ENCODE results near the gene FBXO8. TPM values are rescaled to one million over a fixed set of nuclear protein-coding genes. Genes with fewer than 3 reads are reported as not detected.

Gene FBXO8
- total RNA-seq, 3 donors from 2014 or later (not counting 1 experiment from before 2014, with no cell fraction given), result 12.3 to 15.2 (median 14.8) TPM

DNA sequence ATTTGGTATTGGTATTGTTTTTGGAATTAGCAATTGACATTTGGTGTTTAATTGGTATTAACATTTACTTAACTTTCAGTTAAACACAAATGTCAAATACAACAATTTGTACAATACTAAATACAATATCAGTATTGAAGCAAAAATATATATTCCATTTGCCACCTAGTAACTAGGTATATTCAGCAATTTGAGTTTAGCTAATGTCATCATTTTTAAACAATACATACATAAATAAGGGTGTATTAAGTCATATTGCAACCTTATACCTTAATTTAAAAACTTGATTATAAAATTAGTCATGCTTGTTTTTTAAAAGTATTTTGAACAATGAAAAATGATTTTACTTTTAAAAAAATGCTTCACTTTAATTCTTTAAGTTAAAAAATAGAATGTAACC lies 53.3 kb downstream of the FBXO8 start:
- DNase-seq (no peak), ATAC-seq (no peak)
- no peaks in the 10 kb centered on the region for H3K36me3 Mint-ChIP-seq
- peaks cover 5 to 6% of the 10 kb centered on the region in 2 donors for H3K27me3 Mint-ChIP-seq (ENCODE audit: low read depth in 2 of 2)
- H3K9me3 Mint-ChIP-seq, result no peaks in the 10 kb centered on the region
- no peak overlapping the region for H3K27ac Mint-ChIP-seq
- intact Hi-C loops (cut with micrococcal nuclease), result no loop called here
- Histone ChIP-seq H3K4me1 (ENCODE audit: control insufficient read depth, insufficient read depth, low read length) (no peaks in the 10 kb centered on the region), H3K4me3 (ENCODE audit: low read length) (no peak overlapping the region), H3K9me3 (ENCODE audit: control insufficient read depth, insufficient read depth, low read length) (no peaks in the 10 kb centered on the region), H3K27me3 (ENCODE audit: control insufficient read depth, insufficient read depth, low read length) (no peaks in the 10 kb centered on the region), H3K27ac (ENCODE audit: low read length) (no peak overlapping the region), H3K36me3 (ENCODE audit: control insufficient read depth, insufficient read depth, low read length) (no peaks in the 10 kb centered on the region)
- TF ChIP-seq, protein P1, sequence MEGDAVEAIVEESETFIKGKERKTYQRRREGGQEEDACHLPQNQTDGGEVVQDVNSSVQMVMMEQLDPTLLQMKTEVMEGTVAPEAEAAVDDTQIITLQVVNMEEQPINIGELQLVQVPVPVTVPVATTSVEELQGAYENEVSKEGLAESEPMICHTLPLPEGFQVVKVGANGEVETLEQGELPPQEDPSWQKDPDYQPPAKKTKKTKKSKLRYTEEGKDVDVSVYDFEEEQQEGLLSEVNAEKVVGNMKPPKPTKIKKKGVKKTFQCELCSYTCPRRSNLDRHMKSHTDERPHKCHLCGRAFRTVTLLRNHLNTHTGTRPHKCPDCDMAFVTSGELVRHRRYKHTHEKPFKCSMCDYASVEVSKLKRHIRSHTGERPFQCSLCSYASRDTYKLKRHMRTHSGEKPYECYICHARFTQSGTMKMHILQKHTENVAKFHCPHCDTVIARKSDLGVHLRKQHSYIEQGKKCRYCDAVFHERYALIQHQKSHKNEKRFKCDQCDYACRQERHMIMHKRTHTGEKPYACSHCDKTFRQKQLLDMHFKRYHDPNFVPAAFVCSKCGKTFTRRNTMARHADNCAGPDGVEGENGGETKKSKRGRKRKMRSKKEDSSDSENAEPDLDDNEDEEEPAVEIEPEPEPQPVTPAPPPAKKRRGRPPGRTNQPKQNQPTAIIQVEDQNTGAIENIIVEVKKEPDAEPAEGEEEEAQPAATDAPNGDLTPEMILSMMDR (IDR thresholded peaks at IDR 0.05), result no peak
- no peak overlapping the region for H3K4me3 Mint-ChIP-seq
- H3K4me1 Mint-ChIP-seq, result no peaks in the 10 kb centered on the region

DNA sequence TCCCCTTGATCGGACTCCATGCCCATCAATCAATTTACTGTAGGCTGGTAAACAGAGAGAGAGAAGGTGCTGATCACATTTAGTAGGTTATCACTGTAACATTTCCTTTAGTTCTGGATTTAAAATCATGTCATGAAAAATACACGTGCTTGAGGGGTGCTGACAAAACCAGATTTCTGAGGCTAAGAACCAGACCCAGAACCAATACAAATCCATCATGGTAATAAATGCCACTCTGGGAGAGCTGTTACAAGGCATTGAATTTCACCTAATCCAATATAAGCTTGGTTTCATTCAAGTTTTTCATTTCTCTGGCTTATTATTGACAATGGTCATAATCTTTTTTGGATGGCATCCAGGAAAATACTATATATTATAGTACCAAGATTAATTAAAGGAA lies 54.5 kb downstream of the FBXO8 start:
- Histone ChIP-seq H3K4me1 (ENCODE audit: control insufficient read depth, insufficient read depth, low read length) (no peaks in the 10 kb centered on the region), H3K4me3 (ENCODE audit: low read length) (no peak overlapping the region), H3K27me3 (ENCODE audit: control insufficient read depth, insufficient read depth, low read length) (no peaks in the 10 kb centered on the region), H3K27ac (ENCODE audit: low read length) (no peak overlapping the region), H3K9me3 (ENCODE audit: control insufficient read depth, insufficient read depth, low read length) (no peaks in the 10 kb centered on the region), H3K36me3 (ENCODE audit: control insufficient read depth, insufficient read depth, low read length) (no peaks in the 10 kb centered on the region)
- Mint-ChIP-seq H3K27ac (no peak overlapping the region), H3K4me1 (no peaks in the 10 kb centered on the region), H3K27me3 (ENCODE audit: low read depth in 2 of 2) (peaks cover 6 to 7% of the 10 kb centered on the region in 2 donors), H3K9me3 (no peaks in the 10 kb centered on the region), H3K4me3 (no peak overlapping the region), H3K36me3 (no peaks in the 10 kb centered on the region)
- intact Hi-C loops (cut with micrococcal nuclease), result no loop called here
- DNase-seq (no peak), ATAC-seq (no peak)
- WGBS (ENCODE audit: insufficient coverage), result 80% methylated on average over 2 of the region's 2 CpGs
- TF ChIP-seq, protein P1 (IDR thresholded peaks at IDR 0.05), result no peak

DNA sequence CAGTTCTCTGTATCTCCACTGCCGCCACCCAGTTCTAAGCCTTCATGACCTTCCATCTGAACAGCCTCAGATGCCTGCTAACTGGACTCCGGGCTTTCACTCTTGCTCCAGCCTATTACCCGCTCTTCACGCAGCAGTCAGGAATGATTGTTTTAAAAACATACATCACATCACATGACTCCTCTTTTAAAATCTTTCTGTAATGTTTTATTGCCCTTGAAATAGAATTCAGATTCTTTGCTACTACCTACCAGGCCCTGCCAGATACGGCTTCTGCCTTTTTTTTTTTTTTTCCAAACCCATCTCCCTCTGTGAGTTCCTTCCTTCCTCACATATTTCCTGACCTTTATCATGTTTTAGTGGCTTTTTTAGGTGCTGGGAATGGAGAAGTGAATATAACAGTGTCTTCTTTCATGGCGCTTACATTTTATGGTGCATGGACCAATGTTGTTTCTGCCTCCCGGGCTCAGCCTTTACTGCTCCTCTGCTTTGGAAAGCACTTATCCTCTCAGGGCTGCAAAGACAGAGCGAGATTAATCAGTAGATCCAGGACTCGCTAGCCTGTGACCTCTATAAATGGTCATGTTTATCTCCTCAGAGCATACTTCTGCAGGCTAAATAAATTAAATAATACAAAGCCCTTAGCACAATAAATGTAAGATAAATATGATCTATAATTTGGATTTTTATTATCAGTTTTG lies 58.0 kb downstream of the FBXO8 start:
- Mint-ChIP-seq H3K4me1 (no peaks in the 10 kb centered on the region), H3K36me3 (no peaks in the 10 kb centered on the region), H3K27ac (no peak overlapping the region), H3K4me3 (no peak overlapping the region), H3K27me3 (ENCODE audit: low read depth in 2 of 2) (peaks cover 17 to 36% of the 10 kb centered on the region in 2 donors), H3K9me3 (no peaks in the 10 kb centered on the region)
- no peak for ATAC-seq
- H3K27ac ChIP-seq (ENCODE audit: low read length), result no peak overlapping the region
- DNase-seq, result no peak
- no peak overlapping the region for H3K4me3 ChIP-seq (ENCODE audit: low read length)
- no peaks in the 10 kb centered on the region for H3K9me3 ChIP-seq (ENCODE audit: control insufficient read depth, insufficient read depth, low read length)
- H3K27me3 ChIP-seq (ENCODE audit: control insufficient read depth, insufficient read depth, low read length), result no peaks in the 10 kb centered on the region
- TF ChIP-seq, protein P1 (IDR thresholded peaks at IDR 0.05), result no peak
- WGBS (ENCODE audit: insufficient coverage), result 76% methylated on average over 8 of the region's 9 CpGs
- no peaks in the 10 kb centered on the region for H3K36me3 ChIP-seq (ENCODE audit: control insufficient read depth, insufficient read depth, low read length)
- intact Hi-C loops (cut with micrococcal nuclease), result no loop called here
- no peaks in the 10 kb centered on the region for H3K4me1 ChIP-seq (ENCODE audit: control insufficient read depth, insufficient read depth, low read length)

DNA sequence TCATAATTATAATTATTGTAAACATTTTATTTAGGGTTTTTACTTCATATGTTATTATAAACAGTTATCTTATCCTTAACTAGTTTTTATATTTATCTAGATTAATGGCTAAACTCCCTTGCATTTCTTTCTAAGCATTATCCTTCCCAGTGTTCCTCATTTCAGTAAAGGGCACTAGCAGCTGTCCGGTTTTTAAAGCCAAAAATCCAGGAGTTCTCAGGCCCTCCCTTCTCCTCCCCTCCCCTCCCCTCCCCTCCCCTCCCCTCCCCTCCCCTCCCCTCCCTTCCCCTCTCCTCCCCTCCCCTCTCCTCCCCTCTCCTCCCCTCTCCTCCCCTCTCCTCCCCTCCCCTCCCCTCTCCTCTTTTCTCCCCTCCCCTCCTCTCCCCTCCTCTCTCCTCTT lies 58.9 kb downstream of the FBXO8 start:
- H3K27ac Mint-ChIP-seq, result no peak overlapping the region
- no peaks in the 10 kb centered on the region for H3K9me3 Mint-ChIP-seq
- Histone ChIP-seq H3K36me3 (ENCODE audit: control insufficient read depth, insufficient read depth, low read length) (no peaks in the 10 kb centered on the region), H3K27me3 (ENCODE audit: control insufficient read depth, insufficient read depth, low read length) (peaks cover 6% of the 10 kb centered on the region), H3K4me1 (ENCODE audit: control insufficient read depth, insufficient read depth, low read length) (no peaks in the 10 kb centered on the region), H3K9me3 (ENCODE audit: control insufficient read depth, insufficient read depth, low read length) (no peaks in the 10 kb centered on the region), H3K4me3 (ENCODE audit: low read length) (no peak overlapping the region), H3K27ac (ENCODE audit: low read length) (no peak overlapping the region)
- no peak for ATAC-seq
- peaks cover 20 to 45% of the 10 kb centered on the region in 2 donors for H3K27me3 Mint-ChIP-seq (ENCODE audit: low read depth in 2 of 2)
- WGBS (ENCODE audit: insufficient coverage), result 83% methylated on average over 1 of the region's 1 CpG
- H3K4me1 Mint-ChIP-seq, result no peaks in the 10 kb centered on the region
- no peak overlapping the region for H3K4me3 Mint-ChIP-seq
- TF ChIP-seq, protein P1 (IDR thresholded peaks at IDR 0.05), result no peak
- DNase-seq, result no peak
- H3K36me3 Mint-ChIP-seq, result no peaks in the 10 kb centered on the region
- intact Hi-C loops (cut with micrococcal nuclease), result no loop called here

All from natural killer cell (primary cell).